GM19099 (cell line): ENCODE data around the gene GHR.

Source experiments
- POLR2A ChIP-seq: IDR thresholded peaks from 3 replicates; pipeline ENCODE4 v1.6.1; 2011; ENCODE audit warnings: low read depth; ENCODE audit not compliant: insufficient read length; ENCODE audit errors: extremely low read depth

Gene GHR

DNA sequence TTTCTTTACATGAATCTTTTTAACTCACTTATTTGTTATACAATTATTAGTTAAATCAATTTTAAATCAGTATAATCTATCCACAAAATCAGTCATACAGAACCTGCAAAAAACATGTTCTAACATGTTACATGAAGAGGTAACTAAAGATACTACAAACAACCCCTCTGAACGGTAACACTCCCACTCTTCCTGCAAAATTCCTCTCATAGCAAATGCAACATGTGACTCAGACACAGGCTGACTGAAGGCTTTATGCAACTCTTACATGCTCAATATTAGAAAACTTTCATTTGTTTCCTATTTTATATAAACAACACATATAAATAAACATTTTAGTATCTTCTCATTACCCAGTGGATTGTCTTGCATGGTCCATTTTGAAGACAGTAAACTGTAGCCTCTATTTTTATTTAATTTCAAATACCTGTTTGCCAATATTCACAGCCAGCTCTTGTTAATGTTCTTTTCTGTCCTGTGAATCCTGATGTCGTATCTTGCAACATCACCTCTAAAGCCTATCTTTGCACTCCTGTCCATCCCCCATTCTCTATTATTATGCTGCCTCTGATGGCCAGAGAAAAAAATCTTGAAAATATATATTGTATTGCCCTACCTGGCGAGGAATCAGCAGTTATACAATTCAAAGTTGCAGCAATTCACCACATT is 232.9 kb downstream of the GHR start:
- no peak for TF ChIP-seq POLR2A

DNA sequence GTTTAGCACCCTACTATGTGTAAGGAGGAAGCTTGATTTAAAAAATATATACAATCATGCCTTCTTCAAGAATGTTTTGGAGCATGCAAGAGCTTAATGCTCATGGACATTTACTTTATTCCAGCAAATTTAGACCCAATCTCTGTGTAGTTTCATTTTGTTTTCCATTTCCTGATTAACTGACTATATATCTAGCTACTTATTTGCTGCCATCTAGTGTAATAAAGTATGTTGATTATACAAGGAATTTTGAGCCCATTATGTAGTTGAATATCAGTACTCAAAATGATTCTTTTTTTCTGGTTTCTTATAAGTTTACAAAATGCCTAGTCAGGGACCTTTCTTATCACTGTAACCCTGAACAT is 233.4 kb downstream of the GHR start:
- TF ChIP-seq POLR2A, result no peak

DNA sequence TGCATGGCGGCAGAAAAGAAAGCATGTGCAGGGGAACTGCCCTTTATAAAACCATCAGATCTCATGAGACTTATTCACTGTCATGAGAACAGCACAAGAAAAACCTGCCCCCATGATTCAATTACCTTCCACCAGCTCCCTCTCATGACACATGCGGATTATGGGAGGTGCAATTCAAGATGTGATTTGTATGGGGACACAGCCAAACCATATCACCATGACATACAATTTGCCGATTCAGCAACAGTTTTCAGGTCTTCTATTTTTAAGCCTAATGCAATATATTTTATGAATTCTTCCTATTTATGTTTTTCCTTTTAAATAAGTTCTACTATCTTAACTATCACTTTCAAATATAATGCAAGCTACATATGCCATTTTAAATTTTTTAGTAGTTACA is 242.6 kb downstream of the GHR start:
- TF ChIP-seq POLR2A, result no peak

DNA sequence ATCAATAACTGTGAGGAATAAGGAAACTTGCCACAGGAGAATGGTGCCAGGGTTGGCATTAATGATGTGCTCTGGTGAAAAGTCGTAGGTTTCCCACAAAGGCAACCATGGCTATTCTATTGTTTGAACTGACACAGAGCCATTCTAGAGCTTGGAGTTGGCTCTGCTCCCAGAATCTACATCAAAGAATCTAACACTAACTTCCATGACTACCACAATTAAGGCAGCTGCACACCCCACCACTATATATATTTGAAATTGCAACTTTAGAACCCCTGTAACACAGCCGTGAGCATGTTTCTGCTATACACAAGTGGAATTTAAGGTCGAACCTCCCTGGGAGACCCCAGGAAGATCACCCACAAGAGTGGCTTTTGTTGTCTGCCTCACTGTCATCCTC is 243.6 kb downstream of the GHR start:
- TF ChIP-seq POLR2A, result no peak

DNA sequence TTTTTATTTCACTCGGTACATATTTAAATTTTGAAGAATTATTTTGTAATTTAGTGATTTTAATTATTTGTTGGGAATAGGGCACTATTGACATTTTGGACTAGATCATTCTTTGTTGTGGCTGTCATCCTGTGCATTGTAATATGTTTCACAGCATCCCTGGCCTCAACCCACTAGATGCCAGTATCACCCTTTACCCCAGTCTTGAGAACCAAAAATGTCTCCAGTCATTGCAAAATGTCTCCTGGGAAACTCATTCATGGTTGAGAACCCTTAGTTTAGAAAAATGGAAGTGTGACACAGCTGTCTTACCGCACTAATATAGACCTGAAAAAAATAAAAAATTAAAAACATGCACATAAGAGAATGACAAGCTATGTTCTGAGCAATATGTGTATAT is 245.0 kb downstream of the GHR start:
- no peak for TF ChIP-seq POLR2A

DNA sequence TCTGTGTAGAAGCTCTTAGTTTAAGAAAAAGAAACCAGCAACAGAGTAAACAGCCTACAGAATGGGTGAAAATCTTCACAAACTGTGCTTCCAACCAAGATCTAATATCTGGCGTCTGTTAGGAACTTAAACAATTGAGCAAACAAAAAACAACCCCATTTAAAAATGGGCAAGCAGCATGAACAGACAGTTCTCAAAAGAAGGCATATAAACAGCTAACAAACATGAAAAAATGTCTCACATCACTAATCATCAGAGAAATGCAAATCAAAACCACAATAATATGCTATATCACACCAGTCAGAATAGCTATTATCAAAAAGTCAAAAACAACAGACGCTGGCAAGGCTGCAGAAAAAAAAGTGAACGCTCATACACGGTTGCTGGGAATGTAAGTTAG is 249.7 kb downstream of the GHR start:
- no peak for TF ChIP-seq POLR2A

DNA sequence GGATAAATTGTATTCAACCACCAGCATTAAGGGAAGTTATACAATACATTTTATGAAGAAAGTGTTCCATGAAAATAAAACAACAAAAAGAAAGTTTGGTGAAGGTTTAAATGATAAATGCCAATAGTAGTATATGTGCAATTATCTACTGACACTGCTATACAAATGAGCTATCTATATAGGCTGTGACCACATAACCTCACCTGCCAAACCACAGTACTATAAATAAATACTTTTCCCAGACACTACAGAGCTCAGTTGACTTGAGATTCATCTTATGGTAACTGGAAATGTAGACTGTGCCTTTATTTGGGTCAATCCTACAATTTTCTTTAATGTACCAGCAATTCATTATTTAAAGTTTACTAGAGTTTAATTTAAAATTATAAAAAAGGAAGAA is 252.4 kb downstream of the GHR start:
- no peak for TF ChIP-seq POLR2A

DNA sequence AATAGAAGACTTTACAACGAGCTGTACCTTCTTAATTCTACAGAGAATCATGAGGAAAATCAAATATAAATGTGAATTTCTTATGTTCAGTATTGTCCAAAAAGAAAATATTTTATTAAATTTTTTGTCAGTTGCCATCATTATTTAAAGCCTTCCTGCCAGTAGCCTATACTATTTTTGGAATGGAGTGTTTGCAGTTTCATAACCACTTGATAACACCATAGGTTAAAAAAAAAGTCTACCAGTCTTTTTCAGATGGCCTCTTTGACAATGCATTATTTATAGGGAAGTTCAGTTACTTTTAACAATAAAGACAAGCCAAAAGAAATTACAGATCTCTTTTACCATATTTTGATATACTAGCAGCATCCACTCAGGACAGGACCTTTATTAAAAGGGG is 253.1 kb downstream of the GHR start:
- no peak for TF ChIP-seq POLR2A

DNA sequence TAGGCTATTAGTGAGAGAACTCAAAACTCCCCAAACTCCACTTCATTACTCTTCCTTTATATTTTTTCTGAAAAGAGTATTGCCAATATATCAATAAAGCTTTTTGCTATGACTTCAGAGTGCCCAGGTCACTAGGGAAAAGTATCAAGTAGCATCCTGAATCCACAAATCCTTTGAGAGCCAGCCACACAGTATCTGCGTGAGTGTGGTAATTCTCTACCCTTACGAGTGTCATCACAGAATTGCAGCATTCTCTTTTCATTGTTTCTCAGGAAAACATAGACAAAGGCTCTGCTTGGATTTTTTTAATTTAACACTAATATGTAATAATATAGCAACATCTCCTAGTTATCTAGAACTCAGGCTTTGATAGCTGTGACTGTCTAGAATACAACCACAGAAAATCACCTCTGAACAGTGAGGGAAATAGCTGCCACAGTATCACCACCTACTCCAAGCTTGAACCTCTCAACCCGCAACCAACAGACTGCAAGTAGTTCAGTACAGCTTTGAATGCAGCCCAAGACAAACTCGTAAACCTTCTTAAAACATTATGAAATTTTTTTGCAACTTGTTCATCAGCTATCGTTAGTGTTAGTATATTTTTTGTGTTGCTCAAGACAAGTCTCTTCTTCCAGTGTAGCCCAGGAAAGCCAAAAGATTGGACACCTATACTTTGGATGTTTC is 254.1 kb downstream of the GHR start:
- TF ChIP-seq POLR2A, result no peak

DNA sequence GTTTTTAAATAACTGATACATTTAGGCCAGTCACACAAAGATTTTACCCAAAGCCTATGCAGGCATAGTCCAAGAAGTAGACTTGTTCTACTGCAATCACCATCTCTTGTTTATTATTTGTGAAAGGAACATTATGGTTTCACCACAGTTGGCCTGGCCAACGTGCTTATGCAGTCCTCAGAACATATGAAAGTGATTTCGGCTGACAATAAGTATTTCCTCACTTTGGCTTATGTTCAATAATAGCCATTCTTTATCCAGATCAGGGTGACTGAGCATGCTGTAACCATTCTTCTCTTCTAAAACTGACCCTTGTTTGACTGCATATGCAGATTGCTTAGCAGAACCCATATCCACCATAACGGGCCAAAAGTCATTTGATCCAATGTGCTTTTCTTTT is 256.8 kb downstream of the GHR start:
- no peak for TF ChIP-seq POLR2A

DNA sequence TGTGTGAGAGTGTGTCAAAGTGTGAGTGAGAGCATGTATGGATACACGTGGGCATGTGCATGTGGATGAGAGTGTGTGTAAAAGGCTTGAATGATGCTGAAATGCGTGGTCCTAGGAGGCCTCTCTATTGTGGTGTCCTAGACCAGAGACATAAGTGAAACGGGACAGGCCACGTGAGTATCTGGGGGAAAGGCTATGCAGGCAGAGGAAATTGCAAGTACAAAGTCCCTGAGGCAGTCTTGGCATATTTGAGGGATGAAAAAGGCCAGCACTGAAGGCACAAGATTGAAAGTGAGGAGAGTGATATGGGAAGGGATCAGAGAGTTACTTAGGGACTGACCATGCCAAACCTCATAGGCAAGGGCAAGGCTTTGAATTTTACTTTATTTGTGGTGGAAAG is 266.2 kb downstream of the GHR start:
- TF ChIP-seq POLR2A, result no peak

DNA sequence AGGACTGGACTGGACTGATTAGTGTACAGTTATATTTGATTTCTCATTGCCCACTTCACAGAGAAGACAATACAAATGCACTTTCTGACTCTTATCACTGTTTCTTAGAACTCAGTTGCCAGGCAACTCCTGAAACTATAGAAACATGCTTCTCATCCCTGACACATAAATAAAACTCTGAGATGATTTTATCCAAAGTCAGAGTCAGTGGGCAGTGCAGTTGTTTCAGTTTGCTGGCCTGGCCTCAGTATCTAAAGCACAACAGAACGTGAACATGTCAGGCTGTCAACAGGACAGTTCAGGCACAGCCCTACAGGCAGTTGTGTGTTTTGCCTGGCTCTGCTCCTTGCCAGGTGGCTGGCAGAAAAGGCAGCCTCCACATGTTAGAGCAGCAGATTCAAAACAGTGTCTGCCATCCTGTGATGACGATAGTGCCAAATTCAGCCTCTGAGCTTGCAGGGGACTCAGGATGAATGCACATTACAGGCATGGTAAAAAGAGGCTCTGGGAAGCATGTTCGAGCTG is 268.2 kb downstream of the GHR start:
- no peak for TF ChIP-seq POLR2A

DNA sequence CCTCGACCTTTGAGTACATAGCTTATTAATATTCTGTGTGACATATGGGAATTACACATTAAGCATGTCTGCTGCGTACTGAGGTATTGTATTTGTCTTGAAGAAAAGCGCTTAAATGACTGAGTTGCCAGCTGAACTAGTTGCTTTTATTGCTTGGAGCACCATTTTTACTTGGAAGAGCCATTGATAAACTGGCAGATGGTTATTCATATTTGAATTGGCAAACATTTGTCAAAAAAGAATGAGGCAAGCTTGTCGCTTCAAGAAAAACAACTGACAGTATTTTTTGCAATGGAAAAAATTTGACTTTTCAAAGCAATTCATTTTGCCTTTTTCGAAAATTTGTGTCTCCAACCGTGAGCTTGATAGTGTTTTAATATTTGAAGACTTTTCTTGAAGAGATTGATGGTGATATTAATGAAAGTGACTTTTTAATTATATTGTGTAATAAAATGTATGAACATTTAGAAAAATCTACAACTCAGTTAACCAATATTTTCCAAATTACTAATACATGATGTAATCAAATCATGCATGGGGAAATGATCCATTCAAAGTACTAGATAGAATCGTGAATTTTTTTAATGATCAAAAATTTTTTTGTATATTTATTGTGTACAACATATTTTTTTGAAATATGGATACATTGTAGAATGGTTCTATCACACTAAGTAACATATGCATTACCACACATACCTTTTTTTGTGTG is 278.3 kb downstream of the GHR start:
- TF ChIP-seq POLR2A, result no peak

DNA sequence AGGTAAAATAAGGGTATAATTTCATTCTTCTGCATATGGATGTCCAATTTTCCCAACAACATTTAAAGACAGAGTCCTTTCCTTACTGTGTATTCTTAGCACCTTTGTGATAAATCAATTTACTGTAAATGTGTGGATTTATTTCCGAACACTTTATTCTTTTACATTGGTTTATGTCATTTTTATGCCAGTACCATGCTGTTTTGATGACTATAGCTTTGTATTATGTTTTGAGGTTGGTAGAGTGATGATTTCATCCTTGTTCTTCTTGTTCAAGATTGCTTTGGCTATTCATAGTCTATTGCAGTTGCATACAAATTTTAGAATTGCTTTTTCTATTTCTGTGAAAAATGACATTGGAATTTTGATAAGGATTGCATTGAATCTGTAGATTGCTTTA is 280.0 kb downstream of the GHR start:
- TF ChIP-seq POLR2A, result no peak

DNA sequence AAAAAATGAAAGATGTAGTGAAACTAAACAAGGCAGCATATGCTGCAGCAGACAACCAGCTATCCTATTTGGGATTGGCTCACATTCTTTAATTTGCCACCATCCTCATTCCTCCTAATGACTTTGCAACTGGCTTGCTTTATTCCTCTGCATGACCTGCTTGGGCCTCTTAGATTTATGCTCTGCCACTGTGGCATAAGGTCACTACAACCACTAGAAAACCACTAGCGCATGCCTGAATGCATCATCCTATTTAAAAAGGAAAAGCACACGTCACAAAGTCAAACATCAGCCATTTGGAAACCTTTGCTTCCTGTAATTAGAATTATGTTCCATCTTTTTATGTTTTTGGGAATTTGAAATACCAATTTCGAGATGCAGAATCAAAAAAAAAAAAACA is 292.5 kb downstream of the GHR start:
- TF ChIP-seq POLR2A, result no peak

DNA sequence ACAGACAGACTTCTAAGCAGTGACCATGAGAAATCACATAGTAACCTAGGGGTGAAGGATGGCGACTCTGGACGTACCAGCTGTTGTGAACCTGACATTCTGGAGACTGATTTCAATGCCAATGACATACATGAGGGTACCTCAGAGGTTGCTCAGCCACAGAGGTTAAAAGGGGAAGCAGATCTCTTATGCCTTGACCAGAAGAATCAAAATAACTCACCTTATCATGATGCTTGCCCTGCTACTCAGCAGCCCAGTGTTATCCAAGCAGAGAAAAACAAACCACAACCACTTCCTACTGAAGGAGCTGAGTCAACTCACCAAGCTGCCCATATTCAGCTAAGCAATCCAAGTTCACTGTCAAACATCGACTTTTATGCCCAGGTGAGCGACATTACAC is 295.4 kb downstream of the GHR start:
- no peak for TF ChIP-seq POLR2A
